Tibial artery (tissue), 4 donors: ENCODE data around the gene NACC1.
A peak's percentile ranks its signal among the peaks of the same experiment; 100 is the strongest.

Experiments used
- DNase-seq, 2 donors: peaks; one replicate each; pipeline ENCODE4 v3.0.0-alpha.2; 2019
- H3K27ac ChIP-seq, 2 donors: fragments of 200-600 bp; sonication (generic) in 1 of 2; 1 replicate in 1 of 2; 2 replicates in 1 of 2; pipeline ENCODE4 v1.5.1; 2018 to 2019; ENCODE audit warnings: mild to moderate bottlenecking in 1 of 2
- H3K27me3 ChIP-seq, 2 donors: fragments of 200-600 bp; sonication (generic) in 1 of 2; one replicate each; pipeline versions ENCODE4 v1.5.1 to v1.6.0; 2016 to 2019
- H3K36me3 ChIP-seq, 3 donors: fragments of 200-600 bp; sonication (generic) in 2 of 3; one replicate each; pipeline ENCODE4 v1.5.1; 2016 to 2019; ENCODE audit warnings: mild to moderate bottlenecking in 2 of 3
- H3K4me1 ChIP-seq, 4 donors: fragments of 200-600 bp; sonication (generic) in 2 of 4; 1 replicate in 3 of 4; 2 replicates in 1 of 4; pipeline ENCODE4 v1.5.1; 2016 to 2019
- H3K4me3 ChIP-seq, 2 donors: fragments of 200-600 bp; sonication (generic) in 1 of 2; 1 replicate in 1 of 2; 2 replicates in 1 of 2; pipeline ENCODE4 v1.5.1; 2018 to 2019; ENCODE audit warnings: mild to moderate bottlenecking in 2 of 2
- H3K9me3 ChIP-seq, 3 donors: fragments of 200-600 bp; sonication (generic) in 1 of 3; one replicate each; pipeline ENCODE4 v1.5.1; 2016 to 2019
- CTCF ChIP-seq, 2 experiments: fragments of 200-600 bp in 1 of 2; fragments of 450-650 bp in 1 of 2; IDR thresholded peaks; one replicate each; pipeline ENCODE4 v1.5.1; 2017 to 2019; ENCODE audit warnings: antibody characterized with exemption in 2 of 2, mild to moderate bottlenecking in 1 of 2, moderate library complexity in 1 of 2
- intact Hi-C: fragments of 100-400 bp; cut with DNase I; formaldehyde crosslinking; loops from one replicate; pipeline ENCODE4 v1.15.0; 2023; ENCODE audit warnings: low total_unique reads

The NACC1 gene

GRCh38 chr19:13155472-13156359 is 37.7 kb downstream of the NACC1 start:
- H3K4me1 ChIP-seq: peaks cover 0 to 18% (median 16%) of the 10 kb centered on the region in 4 donors
- H3K36me3 ChIP-seq: no peaks in the 10 kb centered on the region
- H3K27me3 ChIP-seq: no peaks in the 10 kb centered on the region
- intact Hi-C loops: loop anchor here (10.0 kb wide), 1 partner anchor 689 kb away; no protein-coding TSS in a partner anchor
- no peak for TF ChIP-seq CTCF (IDR thresholded peaks at IDR 0.05)
- peak overlapping the region; percentile 94 to 98 for H3K4me3 ChIP-seq
- H3K9me3 ChIP-seq: no peaks in the 10 kb centered on the region
- H3K27ac ChIP-seq: peak overlapping the region; percentile 99
- peak; percentile 74 to 92 for DNase-seq

- no peak for TF ChIP-seq CTCF (IDR thresholded peaks at IDR 0.05)
- Histone ChIP-seq H3K4me3 (no peak overlapping the region), H3K4me1 (peaks cover 10 to 42% (median 39%) of the 10 kb centered on the region in 4 donors), H3K27ac (no peak overlapping the region), H3K9me3 (no peaks in the 10 kb centered on the region), H3K27me3 (no peaks in the 10 kb centered on the region), H3K36me3 (no peaks in the 10 kb centered on the region)
- intact Hi-C loops: loop anchor here (10.0 kb wide), 1 partner anchor 685 kb away; no protein-coding TSS in a partner anchor
- no peak for DNase-seq
Measured at GRCh38 chr19:13159713-13160112, 41.6 kb downstream of the NACC1 start.

- H3K4me1 ChIP-seq: peaks cover 10 to 41% (median 38%) of the 10 kb centered on the region in 4 donors
- no peaks in the 10 kb centered on the region for H3K36me3 ChIP-seq
- TF ChIP-seq CTCF (IDR thresholded peaks at IDR 0.05): no peak
- intact Hi-C loops: no loop called here
- H3K4me3 ChIP-seq: no peak overlapping the region
- H3K27ac ChIP-seq: no peak overlapping the region
- H3K27me3 ChIP-seq: no peaks in the 10 kb centered on the region
- H3K9me3 ChIP-seq: no peaks in the 10 kb centered on the region
- DNase-seq: no peak
Measured at GRCh38 chr19:13160557-13160956, 42.5 kb downstream of the NACC1 start.

- no peaks in the 10 kb centered on the region for H3K9me3 ChIP-seq
- H3K36me3 ChIP-seq: no peaks in the 10 kb centered on the region
- no peak for TF ChIP-seq CTCF (IDR thresholded peaks at IDR 0.05)
- peak; percentile 97 to 99 for DNase-seq
- H3K4me3 ChIP-seq: peak overlapping the region; percentile 43 to 53
- H3K4me1 ChIP-seq: peaks cover 10 to 50% (median 45%) of the 10 kb centered on the region in 4 donors
- intact Hi-C loops: loop anchor here (1.0 kb wide), 1 partner anchor 11 kb away; no protein-coding TSS in a partner anchor
- H3K27ac ChIP-seq: peak overlapping the region; percentile 85 to 86
- no peaks in the 10 kb centered on the region for H3K27me3 ChIP-seq
Measured at GRCh38 chr19:13162724-13163608, 44.9 kb downstream of the NACC1 start.

- peak overlapping the region; percentile 85 to 86 for H3K27ac ChIP-seq
- TF ChIP-seq CTCF (IDR thresholded peaks at IDR 0.05): no peak
- H3K4me3 ChIP-seq: peak overlapping the region; percentile 43 to 53
- peaks cover 10 to 58% (median 50%) of the 10 kb centered on the region in 4 donors for H3K4me1 ChIP-seq
- H3K9me3 ChIP-seq: no peaks in the 10 kb centered on the region
- peak; percentile 68 to 92 for DNase-seq
- intact Hi-C loops: loop anchor here (1.0 kb wide), 1 partner anchor 11 kb away; no protein-coding TSS in a partner anchor
- no peaks in the 10 kb centered on the region for H3K36me3 ChIP-seq
- H3K27me3 ChIP-seq: no peaks in the 10 kb centered on the region
Measured at GRCh38 chr19:13163609-13164342, 45.7 kb downstream of the NACC1 start.
